Activated T-helper 17 cell treated with anti-CD3 and anti-CD28 coated beads, Interleukin-2, amount 50 U/mL, for 72 hours (primary cell): Measurements from ENCODE around the gene AVPR1B. TPM values are rescaled to one million over a fixed set of nuclear protein-coding genes. Genes with fewer than 3 reads are reported as not detected.

Experiments used
- total RNA-seq, 2 donors: library from RNA; stranded (reverse); gene quantifications; one replicate each; pipeline ENCODE4 v1.2.3, GENCODE V29; 2022

Gene AVPR1B
- total RNA-seq, 2 donors from 2014 or later: not detected

Other genes starting within 250 kb of the AVPR1B start
- not detected for gene SLC26A9, start 173.9 kb downstream of the AVPR1B start, total RNA-seq
- not detected for gene RAB7B, start 114.0 kb downstream of the AVPR1B start, total RNA-seq
- not detected for gene CTSE, start 93.5 kb downstream of the AVPR1B start, total RNA-seq
- not detected for gene RHEX, start 64.2 kb downstream of the AVPR1B start, total RNA-seq
- gene FAM72A, start 85.5 kb upstream of the AVPR1B start, total RNA-seq: 10 to 100 TPM; 16.6 to 22.7 TPM
- gene SRGAP2, start 86.2 kb upstream of the AVPR1B start, total RNA-seq: 10 to 100 TPM; 45.8 to 59.7 TPM